CD4-positive, alpha-beta T cell (primary cell): Measurements from ENCODE around the gene ADAT2. TPM values are rescaled to one million over a fixed set of nuclear protein-coding genes. Genes with fewer than 3 reads are reported as not detected.

Source experiments
- ATAC-seq: fragments of 200-7000 bp; cut with Tn5 transposase; one replicate; pipeline ENCODE4 v1.10.0; 2022; ENCODE audit warnings: mild to moderate bottlenecking; ENCODE audit not compliant: poor library complexity
- CTCF ChIA-PET: fragments of 350-600 bp; sonication (Branson Sonifier 250); formaldehyde crosslinking; loops from one replicate; lab custom pipeline; 2021; ENCODE audit warnings: antibody characterized with exemption, inconsistent platforms; lab: Charles Lee
- POLR2A ChIA-PET: fragments of 350-600 bp; sonication (Branson Sonifier 250); formaldehyde crosslinking; loops from one replicate; lab custom pipeline; 2021; ENCODE audit warnings: antibody characterized with exemption, inconsistent platforms; lab: Charles Lee
- DNase-seq, 14 experiments: peaks; one replicate each; pipeline ENCODE4 v3.0.0-alpha.2; 2013 to 2020; ENCODE audit warnings: mixed read lengths in 2 of 14
- H3K27ac ChIP-seq, 2 donors: one replicate each; pipeline versions ENCODE4 v1.5.1 to v1.7.0; 2013; ENCODE audit warnings: low read length in 2 of 2, low read depth in 1 of 2, mild to moderate bottlenecking in 1 of 2
- H3K27me3 ChIP-seq, 2 experiments: 1 replicate in 1 of 2; 2 replicates in 1 of 2; pipeline versions ENCODE4 v1.6.1 to v1.7.0; 2013; ENCODE audit warnings: low read length in 2 of 2, control low read depth in 1 of 2, mild to moderate bottlenecking in 1 of 2, moderate library complexity in 1 of 2; ENCODE audit not compliant: insufficient read depth in 2 of 2, control insufficient read depth in 1 of 2
- H3K36me3 ChIP-seq: one replicate; pipeline ENCODE4 v1.6.1; 2013; ENCODE audit warnings: low read length, control low read depth; ENCODE audit not compliant: insufficient read depth
- H3K4me1 ChIP-seq: one replicate; pipeline ENCODE4 v1.6.1; 2013; ENCODE audit warnings: low read length, control low read depth; ENCODE audit not compliant: insufficient read depth
- H3K4me3 ChIP-seq: one replicate; pipeline ENCODE4 v1.5.1; 2013; ENCODE audit warnings: mild to moderate bottlenecking, low read length, moderate library complexity
- H3K9me3 ChIP-seq, 2 experiments: 1 replicate in 1 of 2; 2 replicates in 1 of 2; pipeline versions ENCODE4 v1.6.1 to v1.7.0; 2013; ENCODE audit warnings: low read length in 2 of 2, mild to moderate bottlenecking in 2 of 2, control low read depth in 1 of 2, moderate library complexity in 1 of 2; ENCODE audit not compliant: control insufficient read depth in 1 of 2, insufficient read depth in 1 of 2
- H3K27ac Mint-ChIP-seq: one replicate; pipeline ENCODE4 v1.8.0; 2020; ENCODE audit warnings: mixed read lengths
- H3K27me3 Mint-ChIP-seq: one replicate; pipeline ENCODE4 v1.8.0; 2021; ENCODE audit warnings: mixed read lengths
- H3K36me3 Mint-ChIP-seq: one replicate; pipeline ENCODE4 v1.8.0; 2021; ENCODE audit warnings: low read depth, mixed read lengths
- H3K4me1 Mint-ChIP-seq: one replicate; pipeline ENCODE4 v1.8.0; 2021; ENCODE audit warnings: low read depth, mixed read lengths
- H3K4me3 Mint-ChIP-seq: one replicate; pipeline ENCODE4 v1.8.0; 2020; ENCODE audit warnings: mild to moderate bottlenecking, mixed read lengths
- H3K9me3 Mint-ChIP-seq: one replicate; pipeline ENCODE4 v1.8.0; 2020; ENCODE audit warnings: mixed read lengths
- intact Hi-C, 2 experiments: fragments of 100-400 bp; cut with DNase I in 1 of 2; cut with micrococcal nuclease in 1 of 2; formaldehyde crosslinking; loops; one replicate each; pipeline versions ENCODE4 v1.15.1 to v1.9.0; 2023 to 2025; cut with DNase I, micrococcal nuclease
- total RNA-seq, 174 experiments: library from RNA in 2 of 174; stranded (reverse) in 2 of 174; gene quantifications; one replicate each; pipeline ENCODE4 v1.2.3 and lab custom pipeline; 2021 to 2026
- TF ChIP-seq, protein P1 (sequence below): fragments of 200-600 bp; IDR thresholded peaks from one replicate; pipeline ENCODE4 v1.8.0; 2022; ENCODE audit warnings: antibody characterized with exemption, mild to moderate bottlenecking

Gene ADAT2
- total RNA-seq, 2 experiments from 2014 or later, result 14.6 to 17.4 TPM

DNA sequence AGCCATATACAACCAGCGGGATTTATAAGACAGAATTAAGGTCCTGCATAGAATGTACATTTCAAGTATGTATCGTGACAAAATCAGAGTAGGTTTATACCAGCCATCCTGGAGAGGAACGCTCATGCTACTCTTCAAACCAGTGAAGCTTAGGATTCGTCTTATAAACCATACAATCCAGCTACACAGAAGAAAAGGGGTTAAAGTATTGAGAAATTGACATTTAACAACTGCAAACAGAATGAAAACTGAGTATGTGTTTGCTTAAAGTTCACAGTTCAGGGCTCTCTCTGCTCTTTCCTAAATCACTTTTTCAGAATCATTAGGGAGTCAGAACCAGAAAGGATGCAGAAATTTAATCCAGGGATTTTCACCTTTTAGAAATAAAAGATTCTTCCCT is 17.9 kb downstream of the ADAT2 start:
- no peaks in the 10 kb centered on the region for H3K9me3 Mint-ChIP-seq
- no peak for DNase-seq
- H3K27ac ChIP-seq, result no peak overlapping the region
- ChIA-PET POLR2A (no interaction called here), CTCF (interaction anchor here (0.5 to 1.4 kb wide), 2 partner anchors 11 to 97 kb away, joined by 3 to 5 read pairs; no protein-coding TSS in a partner anchor)
- H3K36me3 ChIP-seq, result peaks cover 6% of the 10 kb centered on the region
- H3K4me3 ChIP-seq, result no peak overlapping the region
- intact Hi-C loops, result no loop called here
- no peaks in the 10 kb centered on the region for H3K4me1 Mint-ChIP-seq
- no peak for ATAC-seq
- no peak overlapping the region for H3K27ac Mint-ChIP-seq
- H3K27me3 ChIP-seq, result no peaks in the 10 kb centered on the region
- H3K27me3 Mint-ChIP-seq, result no peaks in the 10 kb centered on the region
- H3K9me3 ChIP-seq, result no peaks in the 10 kb centered on the region
- TF ChIP-seq, protein P1, sequence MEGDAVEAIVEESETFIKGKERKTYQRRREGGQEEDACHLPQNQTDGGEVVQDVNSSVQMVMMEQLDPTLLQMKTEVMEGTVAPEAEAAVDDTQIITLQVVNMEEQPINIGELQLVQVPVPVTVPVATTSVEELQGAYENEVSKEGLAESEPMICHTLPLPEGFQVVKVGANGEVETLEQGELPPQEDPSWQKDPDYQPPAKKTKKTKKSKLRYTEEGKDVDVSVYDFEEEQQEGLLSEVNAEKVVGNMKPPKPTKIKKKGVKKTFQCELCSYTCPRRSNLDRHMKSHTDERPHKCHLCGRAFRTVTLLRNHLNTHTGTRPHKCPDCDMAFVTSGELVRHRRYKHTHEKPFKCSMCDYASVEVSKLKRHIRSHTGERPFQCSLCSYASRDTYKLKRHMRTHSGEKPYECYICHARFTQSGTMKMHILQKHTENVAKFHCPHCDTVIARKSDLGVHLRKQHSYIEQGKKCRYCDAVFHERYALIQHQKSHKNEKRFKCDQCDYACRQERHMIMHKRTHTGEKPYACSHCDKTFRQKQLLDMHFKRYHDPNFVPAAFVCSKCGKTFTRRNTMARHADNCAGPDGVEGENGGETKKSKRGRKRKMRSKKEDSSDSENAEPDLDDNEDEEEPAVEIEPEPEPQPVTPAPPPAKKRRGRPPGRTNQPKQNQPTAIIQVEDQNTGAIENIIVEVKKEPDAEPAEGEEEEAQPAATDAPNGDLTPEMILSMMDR, result no peak
- H3K4me3 Mint-ChIP-seq, result no peak overlapping the region
- peaks cover 25% of the 10 kb centered on the region for H3K36me3 Mint-ChIP-seq
- no peaks in the 10 kb centered on the region for H3K4me1 ChIP-seq

DNA sequence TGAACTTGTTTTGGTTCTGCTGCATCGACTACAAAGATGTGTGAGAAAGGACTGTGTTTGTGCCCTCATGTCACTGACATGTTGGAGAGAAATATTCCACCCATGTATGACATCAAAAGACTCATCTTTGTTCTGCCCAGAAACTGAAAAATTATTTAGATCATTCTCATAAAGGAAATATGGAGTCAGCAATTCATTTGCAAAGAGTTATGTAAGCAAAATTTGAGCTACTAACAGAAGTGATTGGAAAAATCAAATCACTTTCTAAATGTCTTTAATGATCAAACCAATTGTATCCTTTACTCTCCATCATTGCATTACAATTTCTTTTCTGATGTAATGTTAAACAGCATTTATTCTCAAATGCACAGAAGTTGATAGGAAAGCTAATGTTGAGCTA is 19.3 kb downstream of the ADAT2 start:
- no peaks in the 10 kb centered on the region for H3K27me3 Mint-ChIP-seq
- no peak overlapping the region for H3K27ac Mint-ChIP-seq
- TF ChIP-seq, protein P1, result no peak
- H3K36me3 Mint-ChIP-seq, result peaks cover 19% of the 10 kb centered on the region
- ChIA-PET POLR2A (no interaction called here), CTCF (no interaction called here)
- H3K4me3 ChIP-seq, result no peak overlapping the region
- H3K4me1 Mint-ChIP-seq, result no peaks in the 10 kb centered on the region
- H3K27ac ChIP-seq, result no peak overlapping the region
- H3K27me3 ChIP-seq, result no peaks in the 10 kb centered on the region
- H3K36me3 ChIP-seq, result peaks cover 2% of the 10 kb centered on the region
- H3K9me3 ChIP-seq, result no peaks in the 10 kb centered on the region
- DNase-seq (no peak), ATAC-seq (no peak)
- intact Hi-C loops, result no loop called here
- no peak overlapping the region for H3K4me3 Mint-ChIP-seq
- H3K4me1 ChIP-seq, result no peaks in the 10 kb centered on the region
- H3K9me3 Mint-ChIP-seq, result no peaks in the 10 kb centered on the region

DNA sequence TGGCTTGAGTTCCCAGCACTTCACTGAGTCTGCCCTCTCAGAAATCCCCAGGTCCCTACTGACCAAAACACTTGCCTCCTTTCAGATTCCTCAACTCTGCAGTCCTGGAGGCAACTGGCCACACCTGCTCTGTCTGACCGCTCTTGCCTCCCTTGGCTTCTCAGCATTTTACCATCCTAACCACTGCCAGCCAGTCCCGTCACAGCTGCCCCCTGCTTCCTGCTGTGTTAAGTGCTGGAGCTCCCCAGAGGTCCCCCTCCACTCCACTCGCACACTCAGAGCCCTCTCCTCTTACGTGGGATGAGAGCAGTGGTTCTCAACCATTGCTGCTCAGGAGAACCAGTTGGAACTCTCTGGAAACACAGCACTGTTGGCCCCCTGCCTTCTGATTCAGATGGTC is 20.5 kb downstream of the ADAT2 start:
- Histone ChIP-seq H3K4me1 (no peaks in the 10 kb centered on the region), H3K36me3 (no peaks in the 10 kb centered on the region), H3K4me3 (no peak overlapping the region), H3K27ac (no peak overlapping the region), H3K9me3 (no peaks in the 10 kb centered on the region), H3K27me3 (no peaks in the 10 kb centered on the region)
- intact Hi-C loops, result loop anchor here (5.0 to 10.0 kb wide), 5 partner anchors 395 to 1283 kb away; partner anchors contain the start of genes NMBR (in 1 of the 2) and VTA1 (in 1 of the 2)
- Mint-ChIP-seq H3K27ac (no peak overlapping the region), H3K36me3 (peaks cover 12% of the 10 kb centered on the region), H3K27me3 (no peaks in the 10 kb centered on the region), H3K4me3 (no peak overlapping the region), H3K9me3 (no peaks in the 10 kb centered on the region), H3K4me1 (no peaks in the 10 kb centered on the region)
- TF ChIP-seq, protein P1, result no peak
- ATAC-seq (no peak), DNase-seq (no peak)
- POLR2A ChIA-PET, result no interaction called here
- CTCF ChIA-PET, result interaction anchor here (1.8 kb wide), 1 partner anchor 955 kb away, joined by 5 read pairs; no protein-coding TSS in a partner anchor
